Measurements from ENCODE around the gene CC2D1A.

- TF ChIP-seq EP300 (IDR thresholded peaks at IDR 0.05) (no peak), POLR2A (IDR thresholded peaks at IDR 0.05) (no peak)
Measured at GRCh38 chr19:13899393-13899792, 6.6 kb upstream of the CC2D1A start.

All from stomach (tissue), 4 donors.